Measurements from ENCODE around the gene CATSPERZ.
"Not testable (repeated sequence)": the region's sequence is repeated elsewhere in the genome, so short reads cannot be mapped to it uniquely, and the experiment has no call there.

The CATSPERZ gene

DNA sequence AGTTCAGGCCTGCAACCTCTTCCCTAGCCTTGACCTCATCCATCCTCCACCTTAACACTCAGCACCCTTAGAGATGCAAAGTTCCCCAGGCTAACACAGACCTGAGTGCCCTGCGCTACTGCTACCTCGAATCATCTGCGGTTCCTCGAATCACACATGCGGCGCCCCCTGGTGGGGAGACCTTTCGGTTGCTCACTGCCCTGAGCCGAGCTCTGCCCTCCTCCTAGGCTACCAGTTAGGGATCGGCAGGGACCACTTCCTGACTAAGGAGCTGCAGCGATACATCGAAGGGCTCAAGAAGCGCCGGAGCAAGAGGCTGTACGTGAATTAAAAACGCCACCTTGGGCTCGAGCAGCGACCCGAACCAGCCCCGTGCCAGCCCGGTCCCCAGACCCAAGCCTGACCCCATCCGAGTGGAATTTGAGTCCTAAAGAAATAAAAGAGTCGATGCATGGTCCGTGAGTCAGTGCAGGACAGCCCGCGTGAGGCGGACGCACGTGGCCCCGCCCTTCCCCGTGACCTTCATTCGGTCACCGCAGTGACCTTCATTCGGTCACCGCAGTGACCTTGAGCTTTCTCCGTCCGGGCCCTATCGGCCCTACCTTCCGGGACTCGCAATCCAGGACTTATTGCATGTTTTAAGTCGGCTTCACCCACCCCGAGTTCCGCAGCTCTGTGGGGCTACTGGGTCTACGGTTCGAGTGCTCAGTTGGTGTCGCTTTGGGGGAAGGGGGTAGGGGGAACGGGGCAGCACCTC lies 4.3 kb downstream of the CATSPERZ start:
- DNase-seq (ENCODE audit: low spot score) = peak; percentile 90

DNA sequence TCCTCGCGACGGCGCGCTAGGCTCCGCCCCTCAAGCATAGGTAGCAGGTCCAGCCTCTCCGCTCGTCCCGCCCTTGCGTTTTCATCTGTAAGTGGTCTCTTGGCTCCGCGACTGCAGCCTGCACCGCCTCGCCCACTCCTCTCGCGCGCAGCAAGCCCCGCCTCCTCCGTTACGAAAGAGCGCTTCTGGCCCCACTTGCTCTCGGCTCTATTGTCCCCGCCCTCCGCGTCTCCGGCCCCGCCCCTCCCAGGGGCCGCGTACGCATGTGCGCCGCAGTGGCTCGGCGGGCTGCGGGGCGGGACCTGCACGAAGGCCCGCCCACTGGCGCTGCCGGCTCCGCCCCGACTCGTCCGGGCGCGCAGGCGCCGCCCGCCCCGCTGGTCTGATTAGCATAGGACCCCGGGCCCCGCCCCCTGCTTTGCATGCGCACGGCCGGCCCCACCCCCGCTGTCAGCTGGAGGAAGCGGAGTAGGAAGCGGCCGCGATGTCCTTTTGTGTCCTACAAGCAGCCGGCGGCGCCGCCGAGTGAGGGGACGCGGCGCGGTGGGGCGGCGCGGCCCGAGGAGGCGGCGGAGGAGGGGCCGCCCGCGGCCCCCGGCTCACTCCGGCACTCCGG lies 5.0 kb downstream of the CATSPERZ start, which contains the start of gene ESRRA:
Gene ESRRA (plus strand): TSS at position 450 of the 616 bp plus-strand sequence. CDS start 1,656 bp downstream, outside the sequence.
- peak; percentile 100 for DNase-seq (ENCODE audit: low spot score)

DNA sequence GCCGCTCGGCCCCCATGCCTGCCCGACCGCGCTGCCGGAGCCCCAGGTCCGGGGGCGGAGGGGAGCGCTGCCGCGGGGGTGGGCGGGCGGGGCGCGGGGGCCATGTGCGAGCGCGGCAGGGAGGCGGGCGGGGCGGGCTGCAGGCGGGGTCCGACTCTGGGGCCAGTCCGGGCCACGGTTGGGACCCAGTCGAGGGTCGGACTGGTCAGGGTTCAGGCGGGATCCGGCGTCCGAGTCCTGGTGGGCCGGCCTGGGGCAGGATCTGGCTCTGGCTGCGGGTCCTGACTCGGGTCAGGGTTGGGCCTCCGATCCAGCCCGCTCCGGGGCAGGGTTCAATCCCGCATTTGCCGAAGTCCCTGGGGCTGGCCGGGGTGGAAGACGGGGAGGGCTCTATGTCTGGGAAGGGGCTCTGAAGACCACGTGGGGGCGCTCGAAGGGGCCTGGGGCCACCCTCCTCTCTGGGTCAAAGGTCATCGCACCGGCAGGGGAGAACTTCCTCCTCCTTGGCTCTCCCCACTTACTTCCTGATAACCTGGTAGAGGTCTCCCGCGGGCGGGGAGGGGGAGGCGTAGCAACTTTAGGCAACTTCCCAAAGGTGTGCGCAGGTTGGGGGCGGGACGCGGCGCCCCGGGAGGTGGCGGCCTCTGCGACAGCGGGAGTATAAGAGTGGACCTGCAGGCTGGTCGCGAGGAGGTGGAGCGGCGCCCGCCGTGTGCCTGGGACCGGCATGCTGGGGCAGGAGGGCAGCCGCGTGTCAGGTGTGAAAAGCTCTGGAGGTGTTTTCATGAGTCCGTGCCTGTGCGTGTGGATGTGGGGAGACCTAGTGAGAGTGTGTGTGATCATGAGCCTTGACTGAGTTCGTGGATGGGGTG lies 5.8 kb downstream of the CATSPERZ start:
- DNase-seq (ENCODE audit: low spot score) = peak; percentile 78

DNA sequence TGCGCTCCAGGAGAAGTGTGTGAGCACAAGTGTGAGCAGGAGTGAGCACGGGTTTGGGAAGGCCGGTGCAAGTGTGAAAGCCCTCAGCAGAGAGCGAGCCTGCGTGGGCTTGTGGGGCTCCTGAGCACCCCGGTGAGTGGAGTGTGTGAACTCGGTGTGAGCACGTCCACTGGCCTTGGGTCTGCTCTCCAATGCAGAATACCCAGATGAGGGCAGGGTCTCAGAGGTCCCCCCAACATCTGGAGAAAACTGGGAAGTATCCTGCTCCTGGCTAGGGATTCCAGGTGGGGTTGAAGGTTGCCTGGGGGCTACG lies 6.4 kb downstream of the CATSPERZ start:
- no peak for DNase-seq (ENCODE audit: low spot score)

DNA sequence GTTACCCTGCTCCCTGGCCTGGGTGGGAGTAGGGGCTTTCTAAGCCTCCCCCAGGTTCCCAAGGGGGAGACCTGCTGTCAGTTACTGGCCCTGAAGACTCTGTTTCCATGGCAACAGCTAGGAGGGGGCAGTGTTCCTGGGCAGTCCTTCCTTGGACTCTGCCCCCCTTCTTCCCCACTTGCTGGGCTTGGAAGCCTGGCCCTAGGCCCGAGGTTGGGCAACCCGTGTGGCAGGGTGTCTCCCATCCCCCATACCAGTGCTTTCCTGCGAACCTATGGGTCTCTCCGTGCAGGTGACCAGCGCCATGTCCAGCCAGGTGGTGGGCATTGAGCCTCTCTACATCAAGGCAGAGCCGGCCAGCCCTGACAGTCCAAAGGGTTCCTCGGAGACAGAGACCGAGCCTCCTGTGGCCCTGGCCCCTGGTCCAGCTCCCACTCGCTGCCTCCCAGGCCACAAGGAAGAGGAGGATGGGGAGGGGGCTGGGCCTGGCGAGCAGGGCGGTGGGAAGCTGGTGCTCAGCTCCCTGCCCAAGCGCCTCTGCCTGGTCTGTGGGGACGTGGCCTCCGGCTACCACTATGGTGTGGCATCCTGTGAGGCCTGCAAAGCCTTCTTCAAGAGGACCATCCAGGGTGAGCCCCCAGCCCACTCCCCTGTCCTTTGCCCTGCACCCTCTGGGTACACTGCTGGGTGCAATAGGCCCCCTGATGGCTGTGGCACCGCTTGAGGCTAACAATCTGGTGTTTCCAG lies 6.9 kb downstream of the CATSPERZ start:
- DNase-seq (ENCODE audit: low spot score) = no peak

DNA sequence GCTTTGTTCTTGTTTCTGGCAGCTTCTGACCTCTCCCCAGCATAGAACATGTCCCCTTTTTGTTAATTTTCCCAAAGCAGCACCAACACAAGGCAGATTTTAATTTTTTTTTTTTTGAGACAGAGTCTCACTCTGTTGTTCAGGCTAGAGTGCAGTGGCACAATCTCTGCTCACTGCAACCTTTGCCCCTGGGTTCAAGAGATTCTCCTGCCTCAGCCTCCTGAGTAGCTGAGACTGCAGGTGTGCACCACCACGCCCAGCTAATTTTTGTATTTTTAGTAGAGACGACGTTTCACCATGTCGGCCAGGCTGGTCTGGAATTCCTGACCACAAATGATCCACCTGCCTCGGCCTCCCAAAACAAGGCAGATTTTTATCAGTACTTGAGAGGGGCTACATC lies 7.6 kb downstream of the CATSPERZ start:
- not testable (repeated sequence) for DNase-seq (ENCODE audit: low spot score)

DNA sequence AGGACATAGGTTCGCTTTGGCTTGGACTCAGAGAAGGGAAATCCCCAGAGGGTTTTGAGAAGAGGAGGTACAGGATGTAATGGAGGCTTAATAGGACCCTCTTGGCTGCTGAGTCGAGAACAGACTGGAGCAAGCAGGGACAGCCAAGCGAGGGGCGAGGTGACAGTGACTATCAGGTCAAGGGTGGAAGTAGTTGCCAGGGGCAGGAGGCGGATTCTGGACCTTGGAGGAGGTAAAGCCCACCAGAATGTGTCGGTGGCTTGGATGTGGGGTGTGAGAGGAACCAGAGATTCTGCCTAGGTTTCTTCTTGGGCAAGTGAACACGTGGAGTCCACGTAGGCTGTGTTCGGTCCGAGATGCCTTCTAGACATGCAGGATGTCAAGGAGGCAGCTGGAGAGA lies 12.8 kb downstream of the CATSPERZ start:
- no peak for DNase-seq (ENCODE audit: low spot score)

DNA sequence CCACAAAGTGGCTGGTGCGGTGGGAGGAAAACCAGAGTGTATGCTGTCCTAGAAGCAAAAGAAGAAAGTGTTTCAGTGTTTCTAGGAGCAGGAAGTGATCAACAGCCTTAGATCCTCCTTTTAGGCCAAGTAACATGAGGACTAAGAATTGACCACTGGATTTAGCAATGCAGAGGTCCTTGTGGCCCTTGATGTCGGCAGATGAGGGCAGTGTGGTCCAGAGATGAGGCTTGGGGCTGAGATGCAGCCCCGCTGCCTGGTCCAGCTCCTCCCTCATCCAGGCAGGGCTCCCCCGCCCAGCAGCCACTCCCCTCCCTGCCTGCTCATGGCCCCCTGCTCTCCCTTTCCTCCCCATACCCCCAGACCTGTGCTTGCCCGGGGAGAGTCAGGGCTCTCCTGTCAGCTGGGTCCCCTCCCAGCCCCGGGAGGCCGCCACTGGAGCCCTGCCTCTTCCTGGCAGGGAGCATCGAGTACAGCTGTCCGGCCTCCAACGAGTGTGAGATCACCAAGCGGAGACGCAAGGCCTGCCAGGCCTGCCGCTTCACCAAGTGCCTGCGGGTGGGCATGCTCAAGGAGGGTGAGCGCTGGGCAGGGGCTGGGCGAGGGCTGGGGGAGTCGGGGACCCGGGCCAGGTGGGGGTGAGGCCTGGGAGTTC lies 13.5 kb downstream of the CATSPERZ start:
- no peak for DNase-seq (ENCODE audit: low spot score)

DNA sequence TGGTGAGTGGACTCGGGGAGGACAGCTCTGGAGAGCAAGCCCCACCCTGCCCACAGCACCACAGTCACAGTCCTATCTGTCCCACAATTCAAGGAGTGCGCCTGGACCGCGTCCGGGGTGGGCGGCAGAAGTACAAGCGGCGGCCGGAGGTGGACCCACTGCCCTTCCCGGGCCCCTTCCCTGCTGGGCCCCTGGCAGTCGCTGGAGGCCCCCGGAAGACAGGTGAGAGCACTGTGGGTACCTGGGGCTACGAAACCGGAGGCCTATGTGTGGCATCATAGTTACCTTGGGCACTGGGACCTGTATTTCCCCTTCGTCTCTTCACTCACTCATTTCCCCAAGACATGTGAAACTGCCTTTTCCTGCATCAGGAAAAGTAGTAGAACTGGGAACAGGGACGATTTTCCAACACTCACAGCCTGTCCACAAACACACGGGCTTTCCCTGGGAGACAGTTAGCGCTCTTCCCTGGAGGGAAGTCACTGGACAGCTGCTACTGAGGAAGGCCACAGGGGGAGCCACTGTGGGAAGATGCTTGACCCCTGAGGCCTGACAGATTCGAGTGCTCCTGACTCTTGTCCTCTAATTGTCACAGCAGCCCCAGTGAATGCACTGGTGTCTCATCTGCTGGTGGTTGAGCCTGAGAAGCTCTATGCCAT lies 14.1 kb downstream of the CATSPERZ start:
- DNase-seq (ENCODE audit: low spot score) = no peak

DNA sequence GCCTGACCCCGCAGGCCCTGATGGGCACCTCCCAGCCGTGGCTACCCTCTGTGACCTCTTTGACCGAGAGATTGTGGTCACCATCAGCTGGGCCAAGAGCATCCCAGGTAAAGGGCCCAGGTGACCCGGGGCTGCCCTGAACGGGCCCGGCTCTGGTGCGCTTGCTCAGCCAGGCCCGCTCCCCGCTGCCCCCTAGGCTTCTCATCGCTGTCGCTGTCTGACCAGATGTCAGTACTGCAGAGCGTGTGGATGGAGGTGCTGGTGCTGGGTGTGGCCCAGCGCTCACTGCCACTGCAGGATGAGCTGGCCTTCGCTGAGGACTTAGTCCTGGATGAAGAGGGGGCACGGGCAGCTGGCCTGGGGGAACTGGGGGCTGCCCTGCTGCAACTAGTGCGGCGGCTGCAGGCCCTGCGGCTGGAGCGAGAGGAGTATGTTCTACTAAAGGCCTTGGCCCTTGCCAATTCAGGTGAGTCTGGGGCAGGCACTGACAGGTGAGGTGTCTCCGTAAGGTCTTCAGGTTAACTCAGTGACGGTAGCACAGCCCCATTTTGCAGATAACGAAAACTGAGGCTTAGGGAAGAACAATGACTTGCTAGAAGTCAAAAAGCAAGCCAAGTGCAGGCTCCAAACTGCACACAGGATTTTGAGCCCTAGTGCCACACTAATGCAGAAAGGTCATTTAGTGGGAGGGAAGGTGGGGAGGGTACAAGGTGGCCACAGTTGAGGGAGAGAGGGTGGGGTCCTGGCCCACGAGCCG lies 14.8 kb downstream of the CATSPERZ start:
- DNase-seq (ENCODE audit: low spot score) = no peak

DNA sequence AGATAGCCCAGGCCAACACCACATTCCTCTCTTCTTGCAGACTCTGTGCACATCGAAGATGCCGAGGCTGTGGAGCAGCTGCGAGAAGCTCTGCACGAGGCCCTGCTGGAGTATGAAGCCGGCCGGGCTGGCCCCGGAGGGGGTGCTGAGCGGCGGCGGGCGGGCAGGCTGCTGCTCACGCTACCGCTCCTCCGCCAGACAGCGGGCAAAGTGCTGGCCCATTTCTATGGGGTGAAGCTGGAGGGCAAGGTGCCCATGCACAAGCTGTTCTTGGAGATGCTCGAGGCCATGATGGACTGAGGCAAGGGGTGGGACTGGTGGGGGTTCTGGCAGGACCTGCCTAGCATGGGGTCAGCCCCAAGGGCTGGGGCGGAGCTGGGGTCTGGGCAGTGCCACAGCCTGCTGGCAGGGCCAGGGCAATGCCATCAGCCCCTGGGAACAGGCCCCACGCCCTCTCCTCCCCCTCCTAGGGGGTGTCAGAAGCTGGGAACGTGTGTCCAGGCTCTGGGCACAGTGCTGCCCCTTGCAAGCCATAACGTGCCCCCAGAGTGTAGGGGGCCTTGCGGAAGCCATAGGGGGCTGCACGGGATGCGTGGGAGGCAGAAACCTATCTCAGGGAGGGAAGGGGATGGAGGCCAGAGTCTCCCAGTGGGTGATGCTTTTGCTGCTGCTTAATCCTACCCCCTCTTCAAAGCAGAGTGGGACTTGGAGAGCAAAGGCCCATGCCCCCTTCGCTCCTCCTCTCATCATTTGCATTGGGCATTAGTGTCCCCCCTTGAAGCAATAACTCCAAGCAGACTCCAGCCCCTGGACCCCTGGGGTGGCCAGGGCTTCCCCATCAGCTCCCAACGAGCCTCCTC lies 15.7 kb downstream of the CATSPERZ start:
- not testable (repeated sequence) for DNase-seq (ENCODE audit: low spot score)

DNA sequence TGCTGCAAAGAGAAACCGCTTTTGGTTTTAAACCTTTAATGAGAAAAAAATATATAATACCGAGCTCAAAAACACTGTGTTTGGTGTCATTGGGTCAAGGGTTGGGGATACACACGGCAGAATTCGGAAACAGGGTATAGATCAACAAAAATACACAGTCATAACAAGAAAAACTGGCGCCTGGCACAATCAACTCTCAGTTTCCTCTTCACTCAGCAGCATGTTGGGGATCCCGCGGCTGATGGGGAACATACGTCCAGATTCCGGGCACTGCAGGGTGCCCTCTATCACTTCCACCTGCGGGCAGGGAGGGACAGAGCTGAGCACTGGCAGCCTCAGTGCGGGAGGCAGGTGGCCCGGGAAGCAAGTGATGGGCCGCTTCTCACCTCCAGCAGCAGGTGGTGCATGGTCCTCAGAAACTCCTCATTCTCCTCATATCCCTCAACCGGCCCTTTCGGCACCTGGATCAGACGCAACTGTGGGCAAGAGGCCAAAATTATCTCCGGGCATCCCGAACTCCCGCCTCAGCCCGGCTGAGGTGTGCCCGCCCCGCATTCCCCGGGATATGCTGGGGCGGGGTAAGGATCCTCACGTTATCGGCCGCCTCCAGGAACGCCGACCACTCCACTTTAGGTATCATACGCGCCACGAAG lies 16.6 kb downstream of the CATSPERZ start:
- no peak for DNase-seq (ENCODE audit: low spot score)

DNA sequence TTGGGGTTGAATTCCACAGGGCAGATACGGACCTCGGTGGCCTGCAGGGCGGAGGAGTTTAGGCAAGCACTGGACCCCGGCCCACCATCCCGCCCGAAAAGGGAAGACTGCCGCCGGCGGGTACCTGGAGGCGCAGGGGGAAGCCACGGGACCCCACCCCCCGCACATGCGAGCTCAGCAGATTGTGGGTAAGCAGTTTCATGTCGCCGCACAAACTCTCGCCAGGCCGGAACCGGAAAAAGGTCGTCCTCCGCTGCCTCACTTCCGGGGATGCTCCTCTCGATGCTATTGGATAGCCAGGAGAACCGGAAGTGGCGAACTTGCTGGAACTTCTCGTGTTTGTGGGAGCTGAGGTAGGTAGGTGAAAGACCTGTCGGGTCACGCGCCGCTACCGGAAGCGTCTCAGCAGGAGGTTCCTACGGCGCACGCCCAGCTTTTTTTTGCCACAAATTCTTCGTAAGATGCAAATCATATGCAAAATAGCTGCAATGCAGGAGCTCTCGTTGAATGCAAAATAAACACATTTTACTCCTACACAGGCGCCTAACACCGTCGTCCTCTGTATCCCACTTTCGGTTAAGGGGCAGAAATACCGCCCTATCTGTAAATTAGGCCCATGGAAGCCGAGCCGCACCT lies 17.3 kb downstream of the CATSPERZ start, which contains the start of gene TRMT112:
Gene TRMT112 (minus strand): TSS at position 235 of the 636 bp plus-strand sequence. CDS start 33 bp downstream, at position 202.
- peak; percentile 96 for DNase-seq (ENCODE audit: low spot score)

DNA sequence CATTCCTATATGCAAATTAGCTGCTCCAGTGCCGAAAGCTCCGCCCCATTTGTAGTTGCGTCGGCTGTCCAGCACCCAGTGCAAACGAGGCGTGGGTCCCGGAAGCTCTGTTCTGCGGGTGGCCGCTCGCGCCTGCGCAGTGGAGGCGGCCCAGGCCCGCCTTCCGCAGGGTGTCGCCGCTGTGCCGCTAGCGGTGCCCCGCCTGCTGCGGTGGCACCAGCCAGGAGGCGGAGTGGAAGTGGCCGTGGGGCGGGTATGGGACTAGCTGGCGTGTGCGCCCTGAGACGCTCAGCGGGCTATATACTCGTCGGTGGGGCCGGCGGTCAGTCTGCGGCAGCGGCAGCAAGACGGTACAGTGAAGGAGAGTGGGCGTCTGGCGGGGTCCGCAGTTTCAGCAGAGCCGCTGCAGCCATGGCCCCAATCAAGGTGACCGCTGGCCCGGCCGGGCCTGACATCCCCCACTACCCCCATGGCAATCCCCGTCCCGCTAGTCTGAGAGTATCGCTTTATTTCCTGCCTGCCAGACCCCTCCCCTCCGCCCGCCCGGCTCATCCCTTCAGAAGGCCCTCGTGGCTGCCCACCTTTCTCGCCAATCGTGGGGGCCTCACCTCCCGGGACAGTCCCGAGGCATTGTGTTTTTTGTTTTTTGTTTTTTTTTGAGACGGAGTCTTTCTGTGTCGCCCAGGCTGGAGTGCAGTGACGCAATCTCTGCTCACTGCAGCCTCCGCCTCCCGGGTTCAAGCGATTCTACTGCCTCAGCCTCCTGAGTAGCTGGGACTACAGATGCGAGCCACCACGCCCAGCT lies 18.0 kb downstream of the CATSPERZ start, which contains the start of gene PRDX5:
Gene PRDX5 (plus strand): TSS at position 161 of the 805 bp plus-strand sequence. CDS start 95 bp downstream, at position 256.
- peak; percentile 95 for DNase-seq (ENCODE audit: low spot score)

DNA sequence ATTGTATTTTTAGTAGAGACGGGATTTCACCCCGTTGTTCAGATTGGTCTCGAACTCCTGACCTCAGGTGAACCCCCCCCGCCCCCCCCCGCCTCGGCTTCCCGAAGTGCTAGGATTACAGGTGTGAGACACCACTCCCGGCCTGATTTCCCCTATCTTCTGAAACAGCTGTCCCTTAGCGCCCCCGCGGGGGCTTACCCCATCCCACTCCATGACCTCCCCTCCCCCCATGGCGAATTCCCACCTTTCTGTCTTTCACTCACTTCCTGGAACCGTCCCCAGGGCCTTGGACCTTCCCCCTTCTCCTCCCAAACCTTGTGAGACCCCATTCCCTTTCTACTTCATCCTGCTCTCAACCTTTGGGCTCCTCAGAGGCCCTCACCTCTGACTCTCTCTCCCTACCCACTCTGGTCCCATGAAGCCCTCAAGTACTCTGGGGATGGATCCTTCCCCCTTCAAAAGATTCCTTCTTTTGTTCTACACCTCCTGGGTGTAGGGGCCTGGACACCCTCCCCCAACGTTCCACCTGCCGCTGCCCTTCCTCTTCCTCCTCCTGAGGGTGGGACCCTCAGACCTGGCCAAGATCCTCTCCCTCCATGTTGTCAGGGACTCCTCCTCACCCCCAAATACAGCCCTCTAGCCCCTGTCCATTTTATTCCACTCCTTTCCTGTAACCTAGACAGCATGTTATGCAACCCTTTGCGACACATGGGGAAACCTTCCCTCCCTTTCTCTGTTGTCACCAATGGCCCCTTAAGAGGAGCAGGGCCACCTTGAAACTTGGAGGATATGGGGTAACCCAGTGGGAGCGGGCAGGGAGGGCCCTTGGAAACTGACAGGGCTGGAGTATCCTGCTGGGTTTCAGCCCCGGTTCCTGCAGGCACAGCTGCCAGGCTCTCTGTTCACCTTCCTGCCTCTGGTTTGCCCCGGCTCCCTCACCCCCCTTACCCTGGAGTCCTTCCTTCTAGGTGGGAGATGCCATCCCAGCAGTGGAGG lies 18.9 kb downstream of the CATSPERZ start:
- no peak for DNase-seq (ENCODE audit: low spot score)

DNA sequence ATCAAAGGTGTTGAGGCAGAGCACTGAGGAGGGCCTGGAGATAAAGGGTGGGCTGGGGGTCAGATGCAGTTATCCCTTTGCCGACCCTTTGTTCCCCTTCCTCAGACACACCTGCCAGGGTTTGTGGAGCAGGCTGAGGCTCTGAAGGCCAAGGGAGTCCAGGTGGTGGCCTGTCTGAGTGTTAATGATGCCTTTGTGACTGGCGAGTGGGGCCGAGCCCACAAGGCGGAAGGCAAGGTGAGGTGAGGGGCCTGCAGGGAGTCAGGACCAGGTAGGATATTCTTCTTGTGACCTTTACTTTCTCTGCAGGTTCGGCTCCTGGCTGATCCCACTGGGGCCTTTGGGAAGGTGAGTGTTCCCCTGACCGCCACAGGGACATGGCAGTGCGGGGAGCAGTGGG lies 20.4 kb downstream of the CATSPERZ start:
- no peak for DNase-seq (ENCODE audit: low spot score)

All from left forelimb (tissue), 1 donor.